SK-N-SH treated with all-trans-retinoic acid at 6 μM for 48 hours (cell line): Measurements from ENCODE around the gene ROBO3.
A peak's percentile ranks its signal among the peaks of the same experiment; 100 is the strongest.

Experiments used
- ATAC-seq: fragments of 200-7000 bp; cut with Tn5 transposase; 3 replicates; pipeline ENCODE4 v1.9.1; 2020; ENCODE audit warnings: mild to moderate bottlenecking, moderate library complexity
- ARNTL ChIP-seq: fragments of 450-650 bp; formaldehyde crosslinking; IDR thresholded peaks from 2 replicates; pipeline ENCODE4 v1.5.0; 2020; ENCODE audit warnings: low read depth, mild to moderate bottlenecking, moderate library complexity, borderline replicate concordance
- BACH2 ChIP-seq: fragments of 250-450 bp; sonication (Bioruptor Pico); IDR thresholded peaks from 2 replicates; pipeline ENCODE4 v1.9.0; 2021; ENCODE audit warnings: mild to moderate bottlenecking, borderline replicate concordance
- CSDC2 ChIP-seq: fragments of 250-450 bp; sonication (Bioruptor Pico); IDR thresholded peaks from 2 replicates; pipeline ENCODE4 v1.5.0; 2020; ENCODE audit warnings: mild to moderate bottlenecking, moderate library complexity
- CSRNP3 ChIP-seq: fragments of 250-450 bp; sonication (Bioruptor Pico); IDR thresholded peaks from 2 replicates; pipeline ENCODE4 v1.5.1; 2021; ENCODE audit warnings: mild to moderate bottlenecking, moderate library complexity
- ESRRG ChIP-seq: fragments of 250-450 bp; sonication (Bioruptor Pico); IDR thresholded peaks from 2 replicates; pipeline ENCODE4 v1.6.1; 2021; ENCODE audit warnings: mild to moderate bottlenecking
- GLIS3 ChIP-seq: fragments of 250-450 bp; sonication (Bioruptor Pico); IDR thresholded peaks from 2 replicates; pipeline ENCODE4 v1.5.0; 2020; ENCODE audit warnings: mild to moderate bottlenecking, moderate library complexity
- OSR1 ChIP-seq: fragments of 250-450 bp; sonication (Bioruptor Pico); IDR thresholded peaks from 2 replicates; pipeline ENCODE4 v1.8.0; 2022; ENCODE audit warnings: moderate library complexity, mild to moderate bottlenecking, inconsistent platforms
- PATZ1 ChIP-seq: fragments of 250-450 bp; sonication (Bioruptor Pico); IDR thresholded peaks from 2 replicates; pipeline ENCODE4 v1.8.0; 2020; ENCODE audit warnings: mild to moderate bottlenecking, moderate library complexity, borderline replicate concordance
- POU6F1 ChIP-seq: fragments of 250-450 bp; sonication (Bioruptor Pico); IDR thresholded peaks from 2 replicates; pipeline ENCODE4 v1.8.0; 2021; ENCODE audit warnings: low read depth, mild to moderate bottlenecking, moderate library complexity, borderline replicate concordance
- PPARA ChIP-seq: fragments of 250-450 bp; sonication (Bioruptor Pico); IDR thresholded peaks from 2 replicates; pipeline ENCODE4 v1.5.0; 2020; ENCODE audit warnings: mild to moderate bottlenecking, borderline replicate concordance
- RARB ChIP-seq: fragments of 250-450 bp; sonication (Bioruptor Pico); IDR thresholded peaks from 2 replicates; pipeline ENCODE4 v1.8.0; 2021; ENCODE audit warnings: mild to moderate bottlenecking, moderate library complexity
- SNAI2 ChIP-seq: fragments of 250-450 bp; sonication (Bioruptor Pico); IDR thresholded peaks from 2 replicates; pipeline ENCODE4 v1.5.0; 2020; ENCODE audit warnings: mild to moderate bottlenecking, moderate library complexity
- TCF4 ChIP-seq: fragments of 250-450 bp; sonication (Bioruptor Pico); IDR thresholded peaks from 2 replicates; pipeline ENCODE4 v1.8.0; 2021; ENCODE audit warnings: mild to moderate bottlenecking, moderate library complexity, borderline replicate concordance
- TOX ChIP-seq: fragments of 250-450 bp; sonication (Bioruptor Pico); IDR thresholded peaks from 2 replicates; pipeline ENCODE4 v1.8.0; 2021; ENCODE audit warnings: mild to moderate bottlenecking, moderate library complexity, borderline replicate concordance
- TSHZ2 ChIP-seq: fragments of 250-450 bp; sonication (Bioruptor Pico); IDR thresholded peaks from 2 replicates; pipeline ENCODE4 v1.5.0; 2020; ENCODE audit warnings: mild to moderate bottlenecking, moderate library complexity
- ZC3H10 ChIP-seq: fragments of 250-450 bp; sonication (Bioruptor Pico); IDR thresholded peaks from 2 replicates; pipeline ENCODE4 v1.5.1; 2021; ENCODE audit warnings: mild to moderate bottlenecking, moderate library complexity
- ZFP3 ChIP-seq: fragments of 250-450 bp; sonication (Bioruptor Pico); IDR thresholded peaks from 2 replicates; pipeline ENCODE4 v1.5.0; 2020; ENCODE audit warnings: mild to moderate bottlenecking, moderate library complexity
- ZFP30 ChIP-seq: fragments of 450-650 bp; formaldehyde crosslinking; IDR thresholded peaks from 2 replicates; pipeline ENCODE4 v1.5.0; 2022; ENCODE audit warnings: mild to moderate bottlenecking, moderate library complexity
- ZNF565 ChIP-seq: fragments of 450-650 bp; formaldehyde crosslinking; conservative IDR thresholded peaks from 2 replicates; pipeline ENCODE4 v1.5.0; 2020; ENCODE audit warnings: low read depth, mild to moderate bottlenecking, moderate library complexity
- ZNF8 ChIP-seq: fragments of 450-650 bp; formaldehyde crosslinking; IDR thresholded peaks from 2 replicates; pipeline ENCODE4 v1.5.0; 2020; ENCODE audit warnings: mild to moderate bottlenecking, moderate library complexity

The ROBO3 gene

GRCh38 chr11:124920870-124921609 is 55.8 kb downstream of the ROBO3 start:
- peak; percentile 79 for ATAC-seq
- TF ChIP-seq POU6F1 (CRISPR knock-in tag) (no peak), CSRNP3 (no peak), ZNF8 (no peak), SNAI2 (CRISPR knock-in tag) (no peak), ZFP3 (CRISPR knock-in tag) (0 out of 2 replicates have a peak, but pooled peaks have one; percentile 24), TSHZ2 (CRISPR knock-in tag) (no peak), CSDC2 (CRISPR knock-in tag) (no peak; the same call in 1 of the 2 replicates)

- no peak for ATAC-seq
- TF ChIP-seq ZNF8, result no peak
- TF ChIP-seq ESRRG, result no peak
- no peak for TF ChIP-seq ARNTL (CRISPR knock-in tag)
- no peak for TF ChIP-seq ZFP30
- TF ChIP-seq CSDC2 (CRISPR knock-in tag), result no peak
- TF ChIP-seq RARB (CRISPR knock-in tag), result no peak
- TF ChIP-seq CSRNP3, result no peak
- TF ChIP-seq TOX, result no peak
- TF ChIP-seq GLIS3 (CRISPR knock-in tag), result no peak
- no peak for TF ChIP-seq TCF4
- TF ChIP-seq BACH2 (CRISPR knock-in tag), result no peak
- TF ChIP-seq PPARA (CRISPR knock-in tag), result no peak
- no peak for TF ChIP-seq OSR1 (CRISPR knock-in tag)
- no peak for TF ChIP-seq ZC3H10
- no peak for TF ChIP-seq TSHZ2 (CRISPR knock-in tag)
- no peak for TF ChIP-seq SNAI2 (CRISPR knock-in tag)
- no peak for TF ChIP-seq PATZ1
- TF ChIP-seq ZNF565, result no peak
Observed at GRCh38 chr11:124922831-124923230, 57.6 kb downstream of the ROBO3 start.
